Stomach (tissue), 4 donors: Measurements from ENCODE around the gene GRB7.

Source experiments
- POLR2AphosphoS5 ChIP-seq, 3 donors: sonication (generic); formaldehyde crosslinking; IDR thresholded peaks; one replicate each; pipeline ENCODE4 v1.6.1; 2016; ENCODE audit warnings: antibody characterized with exemption in 3 of 3
- TF ChIP-seq, protein P1 (sequence below), 7 experiments: fragments of 450-650 bp in 4 of 7; fragments of 200-600 bp in 3 of 7; sonication (generic) in 3 of 7; IDR thresholded peaks; one replicate each; pipeline ENCODE4 v1.5.1; 2016 to 2019; ENCODE audit warnings: antibody characterized with exemption in 7 of 7, control low read depth in 2 of 7, mild to moderate bottlenecking in 1 of 7

DNA sequence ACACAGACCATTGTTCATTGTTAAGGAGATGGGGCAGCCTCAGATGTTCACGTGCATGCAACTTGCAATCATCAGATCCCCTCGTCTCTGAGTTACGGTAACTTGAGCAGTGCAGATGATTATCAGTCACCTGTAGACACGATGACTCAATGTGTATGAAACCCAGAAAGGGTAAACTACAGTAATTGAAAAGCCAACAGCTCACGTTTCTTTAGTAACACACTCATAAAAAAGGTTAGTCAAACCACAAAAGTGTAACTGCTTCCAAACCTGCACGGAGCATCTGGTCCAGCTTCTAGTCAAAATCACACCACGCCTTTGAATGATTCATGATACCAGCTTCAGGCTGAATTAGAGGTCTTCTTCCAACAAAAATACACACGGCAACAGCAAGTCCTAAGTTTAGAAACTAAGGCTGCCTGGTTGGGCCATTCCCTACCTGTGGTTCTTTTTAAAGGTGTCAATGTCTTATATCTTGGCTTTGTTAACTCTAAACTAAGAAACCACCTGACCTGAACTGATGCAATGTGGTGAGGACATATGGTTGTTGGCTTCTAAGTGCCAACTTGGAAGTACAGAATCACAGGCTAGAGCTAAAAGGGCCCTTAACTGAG is 32.3 kb downstream of the GRB7 start:
- TF ChIP-seq, protein P1, sequence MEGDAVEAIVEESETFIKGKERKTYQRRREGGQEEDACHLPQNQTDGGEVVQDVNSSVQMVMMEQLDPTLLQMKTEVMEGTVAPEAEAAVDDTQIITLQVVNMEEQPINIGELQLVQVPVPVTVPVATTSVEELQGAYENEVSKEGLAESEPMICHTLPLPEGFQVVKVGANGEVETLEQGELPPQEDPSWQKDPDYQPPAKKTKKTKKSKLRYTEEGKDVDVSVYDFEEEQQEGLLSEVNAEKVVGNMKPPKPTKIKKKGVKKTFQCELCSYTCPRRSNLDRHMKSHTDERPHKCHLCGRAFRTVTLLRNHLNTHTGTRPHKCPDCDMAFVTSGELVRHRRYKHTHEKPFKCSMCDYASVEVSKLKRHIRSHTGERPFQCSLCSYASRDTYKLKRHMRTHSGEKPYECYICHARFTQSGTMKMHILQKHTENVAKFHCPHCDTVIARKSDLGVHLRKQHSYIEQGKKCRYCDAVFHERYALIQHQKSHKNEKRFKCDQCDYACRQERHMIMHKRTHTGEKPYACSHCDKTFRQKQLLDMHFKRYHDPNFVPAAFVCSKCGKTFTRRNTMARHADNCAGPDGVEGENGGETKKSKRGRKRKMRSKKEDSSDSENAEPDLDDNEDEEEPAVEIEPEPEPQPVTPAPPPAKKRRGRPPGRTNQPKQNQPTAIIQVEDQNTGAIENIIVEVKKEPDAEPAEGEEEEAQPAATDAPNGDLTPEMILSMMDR (IDR thresholded peaks at IDR 0.05) = no peak
- TF ChIP-seq POLR2AphosphoS5 (IDR thresholded peaks at IDR 0.05) = no peak
